ENCODE measurements around the gene NWD2. TPM values are rescaled to one million over a fixed set of nuclear protein-coding genes. Genes with fewer than 3 reads are reported as not detected.

Gene NWD2
- polyA plus RNA-seq, 3 donors = not detected

- intact Hi-C loops (cut with micrococcal nuclease) = no loop called here
- Mint-ChIP-seq H3K27me3 (ENCODE audit: low read depth in 3 of 3) (peaks cover 2 to 13% (median 3%) of the 10 kb centered on the region in 3 donors), H3K4me3 (no peak overlapping the region), H3K27ac (no peak overlapping the region), H3K4me1 (peaks cover 5% of the 10 kb centered on the region), H3K36me3 (no peaks in the 10 kb centered on the region), H3K9me3 (no peaks in the 10 kb centered on the region)
- H3K4me2 ChIP-seq (replicated peaks; ENCODE audit: extremely low read depth, low read length, poor library complexity, severe bottlenecking) = no peak overlapping the region
- H3K9me3 ChIP-seq (replicated peaks in 1 of 2; ENCODE audit: control insufficient read depth in 1 of 2, insufficient read depth in 1 of 2, low read length in 2 of 2) = no peaks in the 10 kb centered on the region
- peak overlapping the region; percentile 19 for H2AFZ ChIP-seq (ENCODE audit: insufficient read depth, low read depth, low read length, poor library complexity, severe bottlenecking)
- no peak overlapping the region for H3K27ac ChIP-seq (ENCODE audit: low read depth in 1 of 2, low read length in 2 of 2)
- no peaks in the 10 kb centered on the region for H3K79me2 ChIP-seq (ENCODE audit: insufficient read depth, low read length)
- WGBS (ENCODE audit: insufficient coverage) = no CpG with 5 or more reads among the region's 4 CpGs
- DNase-seq = no peak
- H3K4me3 ChIP-seq (replicated peaks in 1 of 3; ENCODE audit: low read depth in 2 of 3, low read length in 3 of 3) = no peak overlapping the region
- no peak for TF ChIP-seq CTCF (IDR thresholded peaks at IDR 0.05)
- H3K27me3 ChIP-seq (ENCODE audit: control insufficient read depth in 2 of 2, insufficient read depth in 2 of 2, low read length in 2 of 2) = peaks cover 0 to 3% of the 10 kb centered on the region in 2 donors
- H3K9ac ChIP-seq (ENCODE audit: insufficient read depth, low read length, poor library complexity, severe bottlenecking) = no peak overlapping the region
- peaks cover 0 to 6% of the 10 kb centered on the region in 2 donors for H3K4me1 ChIP-seq (ENCODE audit: control insufficient read depth in 1 of 2, insufficient read depth in 2 of 2, low read length in 2 of 2)
- no peaks in the 10 kb centered on the region for H3K36me3 ChIP-seq (replicated peaks in 1 of 2; ENCODE audit: control insufficient read depth in 1 of 2, insufficient read depth in 2 of 2, low read length in 2 of 2)
- H4K20me1 ChIP-seq (ENCODE audit: insufficient read depth, low read length) = no peaks in the 10 kb centered on the region
Measured at GRCh38 chr4:37467824-37468223, 223.3 kb downstream of the NWD2 start.

GRCh38 chr4:37469286-37469685 lies 224.7 kb downstream of the NWD2 start:
- H3K4me1 ChIP-seq (ENCODE audit: control insufficient read depth in 1 of 2, insufficient read depth in 2 of 2, low read length in 2 of 2) = peaks cover 0 to 6% of the 10 kb centered on the region in 2 donors
- no peaks in the 10 kb centered on the region for H3K36me3 ChIP-seq (replicated peaks in 1 of 2; ENCODE audit: control insufficient read depth in 1 of 2, insufficient read depth in 2 of 2, low read length in 2 of 2)
- H3K4me3 ChIP-seq (replicated peaks in 1 of 3; ENCODE audit: low read depth in 2 of 3, low read length in 3 of 3) = no peak overlapping the region
- H3K27ac ChIP-seq (ENCODE audit: low read depth in 1 of 2, low read length in 2 of 2) = no peak overlapping the region
- no peaks in the 10 kb centered on the region for H3K9me3 ChIP-seq (replicated peaks in 1 of 2; ENCODE audit: control insufficient read depth in 1 of 2, insufficient read depth in 1 of 2, low read length in 2 of 2)
- no peak for DNase-seq
- Mint-ChIP-seq H3K4me1 (peaks cover 5% of the 10 kb centered on the region), H3K4me3 (no peak overlapping the region), H3K36me3 (no peaks in the 10 kb centered on the region), H3K27ac (peak overlapping the region in 1 of 7 donors; percentile 8), H3K27me3 (ENCODE audit: low read depth in 3 of 3) (peaks cover 2 to 13% (median 3%) of the 10 kb centered on the region in 3 donors), H3K9me3 (no peaks in the 10 kb centered on the region)
- peaks cover 0 to 3% of the 10 kb centered on the region in 2 donors for H3K27me3 ChIP-seq (ENCODE audit: control insufficient read depth in 2 of 2, insufficient read depth in 2 of 2, low read length in 2 of 2)
- no peak overlapping the region for H3K9ac ChIP-seq (ENCODE audit: insufficient read depth, low read length, poor library complexity, severe bottlenecking)
- no peaks in the 10 kb centered on the region for H3K79me2 ChIP-seq (ENCODE audit: insufficient read depth, low read length)
- H3K4me2 ChIP-seq (replicated peaks; ENCODE audit: extremely low read depth, low read length, poor library complexity, severe bottlenecking) = no peak overlapping the region
- no peaks in the 10 kb centered on the region for H4K20me1 ChIP-seq (ENCODE audit: insufficient read depth, low read length)
- intact Hi-C loops (cut with micrococcal nuclease) = no loop called here
- WGBS (ENCODE audit: insufficient coverage) = no CpG with 5 or more reads among the region's 2 CpGs
- H2AFZ ChIP-seq (ENCODE audit: insufficient read depth, low read depth, low read length, poor library complexity, severe bottlenecking) = no peak overlapping the region
- no peak for TF ChIP-seq CTCF (IDR thresholded peaks at IDR 0.05)
